Activated CD8-positive, alpha-beta memory T cell treated with anti-CD3 and anti-CD28 coated beads for 1 hour (primary cell): ENCODE measurements around the gene MID1IP1.

Experiments
- DNase-seq, 2 donors: peaks; one replicate each; pipeline ENCODE4 v3.0.0-alpha.2; 2020; ENCODE audit warnings: low read depth in 1 of 2; ENCODE audit errors: extremely low read depth in 1 of 2

MID1IP1 gene

GRCh38 chrX:38800981-38801845 lies at the start of gene MID1IP1:
Gene MID1IP1 (plus strand): TSS chrX:38801459. CDS start chrX:38804947, 3,488 bp downstream.
- no peak for DNase-seq

- no peak for DNase-seq
Measured at GRCh38 chrX:38754102-38754790, 47.0 kb upstream of the MID1IP1 start.

- no peak for DNase-seq
Measured at GRCh38 chrX:38754818-38755718, 46.2 kb upstream of the MID1IP1 start.

GRCh38 chrX:38760883-38761282 lies 40.4 kb upstream of the MID1IP1 start:
- DNase-seq = no peak

GRCh38 chrX:38768079-38768478 lies 33.2 kb upstream of the MID1IP1 start:
- DNase-seq = no peak

GRCh38 chrX:38770152-38770551 lies 31.1 kb upstream of the MID1IP1 start:
- no peak for DNase-seq

GRCh38 chrX:38774249-38774648 lies 27.0 kb upstream of the MID1IP1 start:
- no peak for DNase-seq

GRCh38 chrX:38796946-38797345 lies 4.3 kb upstream of the MID1IP1 start:
- DNase-seq = no peak

GRCh38 chrX:38798956-38799355 lies 2.3 kb upstream of the MID1IP1 start:
- DNase-seq = no peak

- DNase-seq = no peak
Measured at GRCh38 chrX:38799995-38800580, 1.2 kb upstream of the MID1IP1 start.

- no peak for DNase-seq
Measured at GRCh38 chrX:38803243-38803587, 2.0 kb downstream of the MID1IP1 start.

GRCh38 chrX:38803588-38804431 lies 2.6 kb downstream of the MID1IP1 start:
- no peak for DNase-seq

- DNase-seq = no peak
Measured at GRCh38 chrX:38804432-38804681, 3.1 kb downstream of the MID1IP1 start.

- no peak for DNase-seq
Measured at GRCh38 chrX:38804682-38805431, 3.6 kb downstream of the MID1IP1 start.

GRCh38 chrX:38805432-38806389 lies 4.5 kb downstream of the MID1IP1 start:
- DNase-seq = peak in 1 of 2 donors; percentile 46

- no peak for DNase-seq
Measured at GRCh38 chrX:38806875-38807621, 5.8 kb downstream of the MID1IP1 start.

- DNase-seq = no peak
Measured at GRCh38 chrX:38807873-38808272, 6.6 kb downstream of the MID1IP1 start.
